Astrocyte (in vitro differentiated cells and primary cell): ENCODE measurements around the gene AAR2. TPM values are rescaled to one million over a fixed set of nuclear protein-coding genes. Genes with fewer than 3 reads are reported as not detected.

Experiments
- DNase-seq: peaks from one replicate; pipeline ENCODE4 v3.0.0-alpha.2; 2010; ENCODE audit warnings: low read depth
- FAIRE-seq: peaks from 2 replicates; lab custom pipeline; 2011; peaks lifted over from hg19 to GRCh38; lab: Jason Lieb, UNC
- H2AFZ ChIP-seq: 2 replicates; pipeline ENCODE4 v1.6.0; 2012; ENCODE audit warnings: low read depth, low read length, inconsistent platforms
- H3K27ac ChIP-seq: 2 replicates; pipeline ENCODE4 v1.5.1; 2011; ENCODE audit warnings: low read depth, low read length, inconsistent platforms
- H3K27me3 ChIP-seq: 2 replicates; pipeline ENCODE4 v1.6.0; 2011; ENCODE audit warnings: low read length, inconsistent platforms; ENCODE audit not compliant: insufficient read depth
- H3K36me3 ChIP-seq: 2 replicates; pipeline ENCODE4 v1.5.1; 2011; ENCODE audit warnings: low read length, inconsistent platforms; ENCODE audit not compliant: insufficient read depth
- H3K4me1 ChIP-seq: 2 replicates; pipeline ENCODE4 v1.5.1; 2011; ENCODE audit warnings: low read length, inconsistent platforms; ENCODE audit not compliant: insufficient read depth
- H3K4me2 ChIP-seq: 2 replicates; pipeline ENCODE4 v1.6.0; 2012; ENCODE audit warnings: low read length, inconsistent platforms
- H3K4me3 ChIP-seq: 2 replicates; pipeline ENCODE4 v1.5.1; 2011; ENCODE audit warnings: low read depth, mild to moderate bottlenecking, low read length, inconsistent platforms; ENCODE audit not compliant: insufficient read depth
- H3K79me2 ChIP-seq: 2 replicates; pipeline ENCODE4 v1.6.0; 2012; ENCODE audit warnings: mild to moderate bottlenecking, low read length, inconsistent platforms; ENCODE audit not compliant: insufficient read depth
- H3K9ac ChIP-seq: 2 replicates; pipeline ENCODE4 v1.6.0; 2012; ENCODE audit warnings: mild to moderate bottlenecking, low read length, inconsistent platforms
- H3K9me3 ChIP-seq: 2 replicates; pipeline ENCODE4 v1.5.1; 2012; ENCODE audit warnings: low read depth, mild to moderate bottlenecking, low read length, inconsistent platforms; ENCODE audit not compliant: insufficient read depth
- H4K20me1 ChIP-seq: 2 replicates; pipeline ENCODE4 v1.6.0; 2012; ENCODE audit warnings: low read length, inconsistent platforms; ENCODE audit not compliant: insufficient read depth
- H3K27ac Mint-ChIP-seq: one replicate; pipeline ENCODE4 v1.8.0; 2021; ENCODE audit warnings: mild to moderate bottlenecking, mixed read lengths; ENCODE audit not compliant: unreplicated experiment
- H3K27me3 Mint-ChIP-seq: one replicate; pipeline ENCODE4 v1.8.0; 2021; ENCODE audit warnings: low read depth, mixed read lengths; ENCODE audit not compliant: unreplicated experiment
- H3K36me3 Mint-ChIP-seq: one replicate; pipeline ENCODE4 v1.8.0; 2021; ENCODE audit warnings: low read depth, mixed read lengths; ENCODE audit not compliant: unreplicated experiment
- H3K4me1 Mint-ChIP-seq: one replicate; pipeline ENCODE4 v1.8.0; 2021; ENCODE audit warnings: low read depth, mixed read lengths; ENCODE audit not compliant: unreplicated experiment
- H3K4me3 Mint-ChIP-seq: one replicate; pipeline ENCODE4 v1.8.0; 2021; ENCODE audit warnings: mild to moderate bottlenecking, moderate library complexity, mixed read lengths; ENCODE audit not compliant: unreplicated experiment
- H3K9me3 Mint-ChIP-seq: one replicate; pipeline ENCODE4 v1.8.0; 2021; ENCODE audit warnings: mild to moderate bottlenecking, mixed read lengths; ENCODE audit not compliant: unreplicated experiment
- EZH2 ChIP-seq: IDR thresholded peaks from 2 replicates; pipeline ENCODE4 v1.6.1; 2012; ENCODE audit warnings: mild to moderate bottlenecking, low read length, inconsistent platforms; ENCODE audit not compliant: insufficient read depth
- total RNA-seq: library from RNA; stranded (reverse); gene quantifications from 2 replicates; pipeline ENCODE4 v1.2.1, GENCODE V29; 2021
- TF ChIP-seq, protein P1 (sequence below): IDR thresholded peaks from 2 replicates; pipeline ENCODE4 v1.5.1; 2011; ENCODE audit warnings: low read depth, mild to moderate bottlenecking, inconsistent platforms, low read length, moderate library complexity; ENCODE audit not compliant: insufficient read depth

The AAR2 gene
- total RNA-seq, 1 donor from 2014 or later: 21.7 TPM

DNA sequence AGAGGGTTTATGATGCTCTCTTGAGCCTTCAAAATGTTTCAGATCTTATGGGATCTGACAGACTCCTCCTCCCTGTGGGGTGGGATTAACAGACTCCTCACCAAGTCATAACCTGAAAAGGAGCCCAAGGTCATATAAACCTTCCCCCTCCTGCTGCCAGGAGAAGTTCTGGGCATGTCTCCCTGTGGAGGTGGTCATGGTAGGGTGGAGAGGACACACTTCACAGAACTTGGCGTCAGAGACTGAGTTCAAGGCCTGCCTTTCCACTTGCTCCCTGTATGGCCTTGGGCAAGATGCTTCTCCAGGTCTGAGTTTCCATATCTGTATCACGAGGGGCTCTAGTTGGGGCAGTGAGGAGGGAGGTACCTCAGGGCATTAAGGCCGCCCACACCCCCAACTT lies 32.4 kb upstream of the AAR2 start:
- Histone ChIP-seq H3K79me2 (no peaks in the 10 kb centered on the region), H3K4me3 (no peak overlapping the region), H3K9ac (no peak overlapping the region), H3K4me2 (no peak overlapping the region), H3K27me3 (no peaks in the 10 kb centered on the region), H2AFZ (no peak overlapping the region), H3K27ac (no peak overlapping the region), H3K36me3 (no peaks in the 10 kb centered on the region), H3K9me3 (no peaks in the 10 kb centered on the region), H4K20me1 (no peaks in the 10 kb centered on the region), H3K4me1 (no peaks in the 10 kb centered on the region)
- TF ChIP-seq EZH2: no peak
- TF ChIP-seq, protein P1, sequence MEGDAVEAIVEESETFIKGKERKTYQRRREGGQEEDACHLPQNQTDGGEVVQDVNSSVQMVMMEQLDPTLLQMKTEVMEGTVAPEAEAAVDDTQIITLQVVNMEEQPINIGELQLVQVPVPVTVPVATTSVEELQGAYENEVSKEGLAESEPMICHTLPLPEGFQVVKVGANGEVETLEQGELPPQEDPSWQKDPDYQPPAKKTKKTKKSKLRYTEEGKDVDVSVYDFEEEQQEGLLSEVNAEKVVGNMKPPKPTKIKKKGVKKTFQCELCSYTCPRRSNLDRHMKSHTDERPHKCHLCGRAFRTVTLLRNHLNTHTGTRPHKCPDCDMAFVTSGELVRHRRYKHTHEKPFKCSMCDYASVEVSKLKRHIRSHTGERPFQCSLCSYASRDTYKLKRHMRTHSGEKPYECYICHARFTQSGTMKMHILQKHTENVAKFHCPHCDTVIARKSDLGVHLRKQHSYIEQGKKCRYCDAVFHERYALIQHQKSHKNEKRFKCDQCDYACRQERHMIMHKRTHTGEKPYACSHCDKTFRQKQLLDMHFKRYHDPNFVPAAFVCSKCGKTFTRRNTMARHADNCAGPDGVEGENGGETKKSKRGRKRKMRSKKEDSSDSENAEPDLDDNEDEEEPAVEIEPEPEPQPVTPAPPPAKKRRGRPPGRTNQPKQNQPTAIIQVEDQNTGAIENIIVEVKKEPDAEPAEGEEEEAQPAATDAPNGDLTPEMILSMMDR: no peak
- H3K36me3 Mint-ChIP-seq: peaks cover 10% of the 10 kb centered on the region
- no peaks in the 10 kb centered on the region for H3K4me1 Mint-ChIP-seq
- no peak for DNase-seq
- no peak overlapping the region for H3K4me3 Mint-ChIP-seq
- no peak overlapping the region for H3K27ac Mint-ChIP-seq
- no peak for FAIRE-seq
- peaks cover 10% of the 10 kb centered on the region for H3K27me3 Mint-ChIP-seq
- no peaks in the 10 kb centered on the region for H3K9me3 Mint-ChIP-seq

DNA sequence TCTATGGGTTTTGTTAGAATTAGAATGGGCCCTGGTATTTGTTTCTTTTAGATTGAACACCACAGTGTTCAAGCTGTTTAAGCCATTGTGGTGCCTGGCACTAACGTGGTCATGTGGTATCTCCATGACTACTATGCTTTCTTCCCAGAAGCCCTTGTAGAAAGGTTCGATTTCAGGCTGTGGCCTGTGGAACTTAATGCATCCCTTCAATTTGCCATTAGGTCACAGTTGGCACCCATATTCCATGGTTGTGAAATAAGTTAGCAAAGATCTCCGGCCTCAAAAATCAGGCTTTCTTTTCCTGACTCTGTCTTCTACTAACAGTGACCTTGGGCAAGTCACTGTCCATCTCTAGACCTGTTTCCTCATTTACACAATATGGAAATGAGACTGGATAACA lies 31.3 kb upstream of the AAR2 start:
- no peak overlapping the region for H3K4me3 ChIP-seq
- H4K20me1 ChIP-seq: no peaks in the 10 kb centered on the region
- no peak overlapping the region for H3K4me3 Mint-ChIP-seq
- H2AFZ ChIP-seq: no peak overlapping the region
- H3K27me3 Mint-ChIP-seq: peaks cover 10% of the 10 kb centered on the region
- H3K4me2 ChIP-seq: no peak overlapping the region
- no peaks in the 10 kb centered on the region for H3K9me3 ChIP-seq
- no peak overlapping the region for H3K9ac ChIP-seq
- no peaks in the 10 kb centered on the region for H3K79me2 ChIP-seq
- no peak for FAIRE-seq
- H3K9me3 Mint-ChIP-seq: no peaks in the 10 kb centered on the region
- TF ChIP-seq, protein P1: no peak
- no peak for TF ChIP-seq EZH2
- no peak overlapping the region for H3K27ac ChIP-seq
- H3K36me3 ChIP-seq: no peaks in the 10 kb centered on the region
- no peaks in the 10 kb centered on the region for H3K4me1 ChIP-seq
- H3K36me3 Mint-ChIP-seq: peaks cover 17% of the 10 kb centered on the region
- no peak for DNase-seq
- no peak overlapping the region for H3K27ac Mint-ChIP-seq
- no peaks in the 10 kb centered on the region for H3K4me1 Mint-ChIP-seq
- no peaks in the 10 kb centered on the region for H3K27me3 ChIP-seq

DNA sequence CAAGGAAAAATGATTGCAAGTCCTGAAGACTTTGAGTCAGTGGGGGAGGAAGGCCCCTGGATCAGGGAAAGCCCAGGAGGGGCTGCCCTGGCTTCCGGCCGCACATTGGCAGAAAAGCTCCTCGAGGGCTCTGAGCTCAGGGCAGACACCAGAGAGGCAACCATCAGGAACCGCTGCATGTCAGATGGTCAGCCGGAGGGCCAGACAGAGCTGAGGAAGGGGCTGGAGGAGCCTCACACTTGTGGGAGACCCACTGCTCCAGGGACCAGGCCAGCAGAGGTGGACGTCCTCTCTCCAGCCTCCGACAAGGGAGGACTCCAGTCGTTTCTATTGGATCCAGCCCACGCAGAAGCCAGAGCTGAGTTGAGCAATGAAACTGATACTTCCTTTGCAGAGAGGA lies 30.2 kb upstream of the AAR2 start:
- FAIRE-seq (no peak), DNase-seq (no peak)
- Mint-ChIP-seq H3K9me3 (no peaks in the 10 kb centered on the region), H3K27ac (no peak overlapping the region), H3K27me3 (peaks cover 8% of the 10 kb centered on the region), H3K36me3 (peaks cover 20% of the 10 kb centered on the region), H3K4me3 (no peak overlapping the region), H3K4me1 (peaks cover 6% of the 10 kb centered on the region)
- H3K9ac ChIP-seq: no peak overlapping the region
- no peaks in the 10 kb centered on the region for H3K4me1 ChIP-seq
- no peaks in the 10 kb centered on the region for H3K27me3 ChIP-seq
- H3K27ac ChIP-seq: no peak overlapping the region
- H3K4me3 ChIP-seq: no peak overlapping the region
- H3K79me2 ChIP-seq: no peaks in the 10 kb centered on the region
- H4K20me1 ChIP-seq: no peaks in the 10 kb centered on the region
- TF ChIP-seq EZH2: no peak
- TF ChIP-seq, protein P1: no peak
- no peak overlapping the region for H3K4me2 ChIP-seq
- no peaks in the 10 kb centered on the region for H3K36me3 ChIP-seq
- H2AFZ ChIP-seq: no peak overlapping the region
- H3K9me3 ChIP-seq: no peaks in the 10 kb centered on the region
